NCI-H2081 (cell line): ENCODE measurements around the gene CNGB1.
A peak's percentile ranks its signal among the peaks of the same experiment; 100 is the strongest.
"Not testable (repeated sequence)": the region's sequence is repeated elsewhere in the genome, so short reads cannot be mapped to it uniquely, and the experiment has no call there.

Experiments used
- DNase-seq, 2 experiments: peaks; one replicate each; lab custom pipeline; 2025; lab: John Stamatoyannopoulos, UW

The CNGB1 gene

DNA sequence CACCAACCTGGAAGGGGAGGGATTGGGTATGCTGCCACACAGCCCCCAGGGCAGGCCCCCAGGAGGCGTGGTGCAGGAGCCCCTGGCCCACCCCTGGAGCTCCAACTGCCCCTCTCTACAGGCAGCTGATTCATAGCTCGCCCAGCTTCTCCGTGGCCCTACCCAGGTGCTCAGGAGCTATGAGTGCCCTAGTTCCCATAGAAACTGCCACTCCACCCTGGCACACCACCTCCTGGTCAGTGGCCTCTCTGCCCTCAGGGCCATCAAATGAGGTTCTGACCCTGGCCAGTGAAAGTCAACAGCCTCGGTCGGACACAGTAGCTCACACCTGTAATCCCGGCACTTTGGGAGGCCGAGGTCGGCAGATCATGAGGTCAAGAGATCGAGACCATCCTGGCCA lies 18.0 kb downstream of the CNGB1 start:
- no peak for DNase-seq

DNA sequence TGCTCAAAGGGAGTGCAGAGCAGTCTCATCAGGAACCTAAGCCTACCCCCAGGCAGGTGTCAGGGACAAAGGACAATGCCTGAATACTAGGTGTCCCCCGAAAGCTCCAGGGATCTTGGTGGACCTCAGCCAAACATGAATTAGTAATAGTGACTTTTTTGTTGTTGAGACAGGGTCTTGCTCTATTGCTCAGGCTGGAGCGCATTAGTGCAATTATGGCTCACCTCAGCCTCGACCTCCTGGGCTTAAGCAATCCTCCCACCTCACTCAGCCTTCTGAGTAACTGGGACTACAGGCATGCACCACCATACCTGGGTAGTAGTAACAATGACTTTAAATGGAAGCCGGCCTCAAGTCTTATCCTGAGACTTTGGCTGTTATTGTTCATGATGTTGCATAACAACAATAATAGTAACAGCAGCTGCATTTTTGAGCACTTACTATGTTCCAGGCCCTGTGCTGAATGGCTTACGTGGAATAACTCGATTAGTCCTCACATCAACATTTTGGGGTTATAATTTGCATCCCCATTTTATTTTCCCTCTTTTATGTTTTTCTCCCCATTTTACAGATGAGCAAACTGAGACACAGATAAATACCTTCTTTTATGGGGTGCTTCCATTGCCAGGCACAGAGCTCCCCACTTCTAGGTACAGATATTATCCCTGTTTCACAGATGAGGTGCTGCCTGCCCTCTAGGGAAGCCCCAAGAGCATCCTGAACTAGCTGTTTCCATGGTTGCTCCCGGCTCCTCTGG lies 19.5 kb downstream of the CNGB1 start:
- DNase-seq = no peak

DNA sequence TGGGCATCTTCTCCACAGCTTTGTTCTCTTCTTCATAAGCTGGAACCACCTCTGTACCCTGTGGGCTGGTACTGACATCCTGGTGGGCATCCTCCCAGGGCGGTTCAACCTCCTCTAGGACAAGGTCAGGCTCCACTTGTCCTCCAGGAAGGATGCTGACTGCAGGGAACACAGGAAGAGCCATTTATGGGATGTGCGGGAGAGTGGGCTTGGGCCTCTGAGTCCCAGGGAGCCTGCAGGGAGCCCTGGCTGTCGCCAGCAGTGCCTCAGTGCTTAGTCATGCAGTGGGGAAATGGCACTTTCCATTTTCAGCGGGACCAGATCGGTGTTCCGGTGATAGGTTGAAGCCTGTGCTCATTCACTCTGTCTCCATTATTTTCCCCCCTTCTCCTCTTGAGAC lies 20.5 kb downstream of the CNGB1 start:
- no peak for DNase-seq

DNA sequence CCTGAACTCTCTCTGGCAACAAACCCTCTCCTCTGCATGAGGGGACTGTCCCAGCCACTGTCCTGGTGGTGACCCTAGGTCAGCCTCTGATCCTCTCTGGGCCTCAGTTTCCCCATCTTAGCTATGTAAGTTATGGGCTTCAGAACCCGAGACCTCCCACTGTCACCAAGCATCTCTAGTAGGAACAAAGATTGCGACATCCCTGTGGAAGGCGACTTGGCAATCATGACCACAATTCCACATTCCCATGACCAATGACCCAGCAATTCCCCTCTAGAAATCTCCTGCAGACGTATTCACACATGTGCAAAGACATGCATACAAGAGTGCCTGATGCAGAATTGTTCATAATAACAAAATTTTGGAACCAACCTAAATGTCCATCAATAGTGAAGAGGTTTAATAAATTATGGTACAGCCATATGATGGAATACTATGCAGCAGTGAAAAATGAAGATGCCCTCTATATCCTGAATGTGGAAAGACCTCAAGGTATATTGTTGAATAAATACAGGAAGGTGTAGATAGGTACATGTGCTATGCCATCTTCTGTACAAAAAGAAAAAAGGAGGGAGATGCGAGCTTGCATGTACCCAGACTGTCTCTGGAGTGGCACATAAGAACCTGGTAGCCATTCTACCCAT lies 21.2 kb downstream of the CNGB1 start:
- DNase-seq = no peak

- no peak for DNase-seq
Measured at GRCh38 chr16:57949013-57949412, 21.9 kb downstream of the CNGB1 start.

DNA sequence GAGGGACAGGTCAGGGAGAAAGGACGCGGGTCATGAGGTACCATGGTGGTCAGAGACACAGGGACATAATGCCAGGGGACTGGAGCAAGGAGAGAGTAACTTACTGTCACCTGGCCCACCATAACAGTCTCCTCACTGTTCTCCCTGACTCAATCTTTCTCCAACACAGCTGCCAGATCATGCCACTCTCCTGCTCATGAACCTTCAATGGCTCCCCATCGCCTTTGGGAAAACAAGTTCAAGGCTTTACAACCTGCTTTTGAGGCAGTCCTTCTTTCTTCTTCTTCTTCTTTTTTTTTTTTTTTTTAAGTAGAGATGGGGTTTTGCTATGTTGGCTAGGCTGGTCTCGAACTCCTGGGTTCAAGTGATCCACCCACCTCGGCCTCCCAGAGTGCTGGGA lies 22.9 kb downstream of the CNGB1 start:
- DNase-seq = no peak

DNA sequence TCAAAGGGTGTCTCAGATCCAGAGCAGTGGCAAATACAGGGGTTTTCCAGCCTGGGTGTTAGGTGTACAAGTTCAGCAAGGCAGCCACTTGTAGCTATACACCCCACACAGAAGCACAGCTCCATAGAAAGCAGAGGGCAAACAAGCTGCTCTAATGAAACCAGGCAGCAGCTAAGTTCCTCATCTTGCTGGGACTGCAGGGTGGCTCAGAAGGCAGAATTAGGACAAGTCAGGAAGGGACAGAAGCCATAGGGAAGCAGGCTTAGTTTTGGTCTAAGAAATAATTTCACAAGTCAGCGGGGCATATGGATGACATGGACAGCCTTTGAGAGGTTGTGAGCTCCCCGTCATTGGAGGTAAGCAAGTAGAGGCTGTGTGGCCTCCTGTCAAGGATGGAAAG lies 23.7 kb downstream of the CNGB1 start:
- no peak for DNase-seq

DNA sequence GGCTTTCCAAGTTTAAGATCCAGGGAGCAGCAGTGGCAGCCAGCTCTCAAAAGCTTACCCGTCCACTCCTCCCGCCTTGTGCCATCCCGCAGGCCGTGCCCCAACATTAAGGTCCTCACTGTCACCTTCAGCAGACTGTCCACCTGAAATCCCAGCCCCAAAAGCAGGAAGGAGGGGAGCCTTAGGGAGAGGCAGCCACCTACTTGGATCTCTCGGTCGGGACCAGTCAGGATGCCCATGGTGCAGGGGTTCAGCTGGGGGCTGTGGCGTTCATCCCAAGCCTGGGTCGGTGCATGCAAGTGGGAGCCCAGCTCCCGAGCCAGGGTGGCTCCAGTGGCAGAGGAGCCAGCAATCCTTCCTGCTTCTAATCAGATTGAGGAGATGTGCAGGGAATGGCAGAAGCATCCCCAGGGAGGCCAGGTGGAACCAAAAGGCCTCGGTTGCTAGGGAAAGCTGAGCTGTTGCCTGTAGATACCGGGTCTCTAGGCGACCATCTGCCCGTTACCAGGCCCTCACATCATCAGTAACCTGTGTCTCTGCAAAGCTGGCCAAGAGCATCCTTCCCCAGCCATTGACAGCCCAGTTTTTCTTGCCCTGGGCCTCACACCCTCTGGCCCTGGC lies 24.6 kb downstream of the CNGB1 start:
- DNase-seq = no peak

GRCh38 chr16:57945740-57946138 lies 25.2 kb downstream of the CNGB1 start:
- no peak for DNase-seq

DNA sequence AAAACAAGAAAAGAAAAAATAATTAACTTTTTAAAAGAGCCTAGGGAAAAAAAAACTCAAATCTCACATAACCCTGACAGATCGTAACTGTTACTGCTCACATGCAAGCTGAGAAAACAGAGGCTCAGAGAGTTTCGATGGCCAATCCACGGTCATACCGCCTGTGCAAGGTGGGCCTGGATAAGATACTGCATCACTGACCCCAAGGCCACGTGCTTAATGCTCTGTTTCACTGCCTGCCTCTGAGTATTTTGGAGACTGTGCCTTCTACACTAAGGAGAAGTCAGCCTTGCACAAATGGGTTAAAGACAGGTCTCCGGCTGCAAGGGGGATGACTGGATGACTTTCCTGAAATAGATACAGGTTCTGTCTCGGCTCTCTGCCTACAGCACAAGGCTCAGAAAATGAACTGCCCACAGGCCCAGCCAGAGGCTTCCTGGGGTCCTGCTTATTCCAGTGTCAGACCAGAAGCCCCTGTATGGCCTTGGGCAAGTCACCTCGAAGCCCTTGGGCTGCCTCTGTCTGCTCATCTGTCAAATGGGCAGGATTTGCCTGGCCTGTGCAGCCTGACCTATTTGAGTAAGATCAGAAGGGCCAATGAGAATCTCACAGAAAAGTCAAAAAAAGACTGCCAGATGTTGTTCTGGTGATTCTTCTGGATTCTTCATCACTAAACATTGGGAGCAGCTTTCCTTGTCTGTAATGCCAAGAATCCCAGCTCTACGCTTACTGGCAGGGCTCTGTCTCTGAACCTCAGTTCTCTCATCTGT lies 25.8 kb downstream of the CNGB1 start:
- DNase-seq = no peak

- DNase-seq = not testable (repeated sequence)
Measured at GRCh38 chr16:57943381-57943780, 27.5 kb downstream of the CNGB1 start.

GRCh38 chr16:57941901-57942300 lies 29.0 kb downstream of the CNGB1 start:
- DNase-seq = not testable (repeated sequence)

DNA sequence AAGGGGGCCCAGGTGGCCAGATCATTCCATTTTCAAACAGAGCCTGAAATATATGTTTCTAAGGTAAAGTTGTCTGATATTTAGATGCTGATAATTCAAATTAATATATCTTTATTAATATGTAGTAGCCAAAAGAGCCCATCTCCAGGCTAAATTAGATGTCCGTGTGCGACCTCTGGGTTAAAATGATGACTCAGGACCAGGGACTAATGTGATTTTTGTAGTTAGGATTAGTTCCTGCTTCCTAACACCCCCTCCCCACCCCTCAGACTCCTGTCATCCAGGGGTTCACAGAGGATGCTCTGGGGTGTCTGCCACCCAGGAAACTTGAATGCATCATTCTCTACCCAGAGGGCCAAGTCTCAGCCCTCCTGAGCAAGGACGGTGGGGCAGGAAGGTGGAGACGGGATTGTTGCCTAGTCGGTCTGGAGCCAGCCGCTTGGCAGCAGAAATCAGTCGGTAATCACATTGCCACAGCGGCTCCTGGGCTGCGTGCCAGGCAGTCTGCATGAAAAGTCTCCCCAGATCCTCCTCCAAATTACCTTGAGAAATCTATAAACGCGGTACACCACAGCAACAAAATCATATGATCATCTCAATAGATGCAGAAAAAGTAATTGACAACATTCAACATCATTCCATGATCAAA lies 29.8 kb downstream of the CNGB1 start:
- peak; percentile 15 to 64 for DNase-seq

DNA sequence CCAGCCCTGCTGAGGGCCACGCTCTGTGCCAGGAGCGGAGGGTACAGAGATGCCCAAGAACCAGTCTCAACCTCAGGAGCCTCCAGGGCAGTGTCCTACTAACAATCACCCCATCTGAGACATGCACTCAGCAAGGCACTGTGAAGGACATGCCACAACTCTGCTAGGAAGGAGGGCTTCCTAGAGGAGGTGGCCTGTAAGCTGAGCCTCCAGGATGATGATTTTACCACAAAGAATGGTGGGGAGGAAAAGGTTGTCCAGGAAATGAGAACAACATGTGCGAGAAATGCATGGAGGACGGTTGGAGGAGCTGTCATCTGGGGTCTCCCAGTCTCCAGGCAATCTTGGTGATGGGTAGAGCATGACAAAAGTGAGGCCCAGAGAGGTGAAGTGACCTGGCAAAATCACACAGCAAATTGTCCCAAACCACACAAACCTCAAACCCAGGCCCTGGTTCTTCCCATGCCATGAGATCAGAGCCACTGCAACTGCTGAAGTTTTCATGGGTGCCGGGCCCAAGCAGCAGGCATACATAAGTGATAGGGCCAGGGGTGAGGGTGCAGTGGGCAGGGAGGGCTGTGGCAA lies 30.5 kb downstream of the CNGB1 start:
- DNase-seq = no peak

DNA sequence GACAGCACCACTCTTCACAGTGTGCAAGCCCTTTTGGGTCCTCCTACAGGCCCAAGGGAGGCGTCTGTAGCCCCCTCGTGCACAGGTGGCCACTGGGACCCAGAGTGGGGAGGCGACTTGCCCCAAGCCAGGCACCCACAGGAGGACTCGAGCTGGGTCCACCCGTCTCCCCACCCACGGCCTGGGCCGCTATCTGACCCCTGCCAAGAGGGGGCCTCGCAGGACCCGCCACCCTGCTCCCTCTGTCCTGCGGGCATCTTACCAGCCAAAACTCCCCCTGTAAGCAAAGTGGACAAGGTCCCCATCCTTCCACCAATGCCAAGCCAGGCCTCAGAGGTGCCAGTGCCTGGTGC lies 31.1 kb downstream of the CNGB1 start:
- DNase-seq = no peak

DNA sequence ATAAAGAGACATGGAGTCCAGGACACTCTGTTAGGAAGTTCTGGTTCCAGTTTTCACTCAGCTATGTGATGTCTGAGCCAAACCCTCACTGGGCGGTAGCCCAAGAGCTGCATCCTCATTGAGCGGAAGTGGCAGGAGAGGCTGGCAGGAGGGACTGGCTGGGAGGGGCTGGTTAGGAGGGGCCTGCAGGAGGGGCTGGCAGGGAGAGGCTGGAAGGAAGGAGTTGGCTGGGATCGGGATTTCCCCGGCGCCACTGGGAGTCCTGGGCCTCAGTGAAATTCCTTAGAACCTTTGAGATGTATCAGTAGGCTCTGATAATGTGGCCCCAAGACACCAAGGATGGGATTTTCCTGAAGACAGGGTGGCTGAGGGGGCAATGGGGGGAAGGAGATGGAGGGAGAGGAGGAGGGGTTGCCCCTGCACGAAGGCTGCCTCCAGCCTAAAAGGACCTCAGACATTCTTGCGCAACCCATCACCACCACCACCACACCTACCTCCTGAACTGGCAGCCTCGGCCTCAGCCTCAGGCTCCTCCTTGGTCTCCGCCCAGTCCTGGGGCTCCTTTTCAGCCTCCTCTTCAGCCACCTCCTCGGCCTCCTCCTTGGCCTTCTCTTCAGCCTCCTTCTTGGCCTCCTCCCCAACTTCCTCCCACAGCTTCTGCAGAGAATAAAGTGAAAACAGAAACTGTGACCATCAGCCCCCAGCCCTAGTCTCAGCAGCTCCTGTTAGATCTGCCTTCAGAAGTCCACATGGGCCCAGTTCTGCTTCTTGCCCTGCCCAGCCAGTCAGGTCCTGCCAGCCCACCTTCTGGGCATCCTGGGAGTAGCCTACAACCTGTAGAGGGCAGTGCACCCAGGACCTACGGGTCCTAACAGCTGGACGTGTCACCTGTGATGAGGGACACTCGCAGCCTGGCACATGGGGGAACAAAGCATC lies 31.7 kb downstream of the CNGB1 start:
- no peak for DNase-seq

DNA sequence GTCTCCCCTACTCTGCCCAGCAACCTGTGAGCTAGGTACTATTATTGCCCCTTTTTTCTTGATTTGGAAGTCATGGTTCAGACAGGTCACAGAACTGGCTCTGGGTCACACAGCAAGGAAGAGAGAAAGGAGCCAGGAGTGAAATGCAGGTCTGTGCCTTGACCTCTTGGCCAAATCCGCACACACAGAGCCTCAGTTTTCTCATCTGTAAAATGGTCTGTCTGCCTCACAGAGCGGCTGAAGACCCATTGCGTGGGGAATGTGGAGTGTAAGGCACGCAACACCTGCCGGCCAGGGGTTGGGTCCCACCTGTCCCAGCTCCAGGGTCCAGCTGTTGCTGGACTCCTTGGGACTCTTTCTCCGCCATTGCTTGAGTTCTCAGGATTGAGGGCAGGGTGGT lies 32.4 kb downstream of the CNGB1 start:
- no peak for DNase-seq

DNA sequence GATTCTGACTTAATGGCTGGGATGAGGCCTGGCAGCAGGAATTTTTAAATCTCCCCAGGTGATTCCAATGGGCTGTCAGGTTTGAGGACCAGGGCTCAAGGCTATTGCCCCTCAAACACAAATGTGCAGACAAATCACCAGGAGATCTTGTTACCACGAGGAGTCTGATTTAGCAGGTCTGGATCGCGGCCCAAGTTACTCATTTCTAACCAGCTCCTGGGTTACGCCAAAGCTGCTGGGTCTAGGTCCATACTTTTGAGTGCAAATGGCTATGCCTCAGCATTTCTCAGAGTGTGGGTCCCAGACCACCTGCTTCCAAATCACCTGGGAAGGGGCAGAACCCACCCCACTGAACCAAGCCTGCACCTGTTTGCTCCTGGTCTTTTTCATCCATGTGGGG lies 33.1 kb downstream of the CNGB1 start:
- DNase-seq = no peak

DNA sequence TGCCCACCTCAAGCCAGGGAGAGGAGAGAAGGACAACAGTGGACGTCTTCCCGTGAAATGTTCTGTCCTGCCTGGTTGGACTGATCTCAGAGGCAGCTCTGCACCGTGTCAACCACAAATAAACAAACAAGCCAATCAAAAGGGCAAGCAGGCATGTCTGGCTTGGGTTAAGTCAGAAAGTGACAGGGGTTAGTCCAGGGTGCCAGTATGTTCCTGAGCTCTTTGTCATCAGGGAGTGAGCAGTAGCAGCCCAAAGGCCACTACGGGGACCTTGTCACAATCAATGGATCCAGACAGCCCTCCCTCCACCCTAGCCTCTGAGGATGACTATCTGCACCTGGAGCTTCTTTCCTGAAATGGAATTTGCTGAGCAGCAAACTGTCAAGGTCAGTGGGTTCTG lies 35.0 kb downstream of the CNGB1 start:
- DNase-seq = no peak

DNA sequence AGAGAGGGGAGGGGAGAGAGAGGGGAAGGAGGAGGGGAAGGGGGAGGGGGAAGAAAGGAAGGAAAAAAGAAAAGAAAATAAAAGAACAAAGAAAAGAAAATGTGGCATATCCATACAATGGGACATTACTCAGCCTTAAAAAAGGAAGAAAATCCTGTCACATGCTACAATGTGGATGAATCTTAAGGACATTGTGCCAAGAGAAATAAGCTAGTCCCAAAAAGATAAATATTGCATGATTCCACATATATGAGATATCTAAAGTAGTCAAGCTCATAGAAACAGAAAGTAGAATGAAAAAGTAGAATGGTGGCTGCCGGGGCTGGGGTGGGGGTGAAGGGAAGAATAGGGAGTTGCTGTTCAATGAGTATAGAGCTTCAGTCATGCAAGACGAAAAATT lies 40.4 kb downstream of the CNGB1 start:
- no peak for DNase-seq

GRCh38 chr16:57929250-57929649 lies 41.7 kb downstream of the CNGB1 start:
- DNase-seq = no peak
